Right atrium auricular region (tissue), 2 donors: Measurements from ENCODE around the gene SLC2A11. TPM values are rescaled to one million over a fixed set of nuclear protein-coding genes. Genes with fewer than 3 reads are reported as not detected.
"Not testable (repeated sequence)": the region's sequence is repeated elsewhere in the genome, so short reads cannot be mapped to it uniquely, and the experiment has no call there.

Experiments
- DNase-seq: peaks from one replicate; pipeline ENCODE4 v3.0.0-alpha.2; 2019; ENCODE audit warnings: low spot score
- H3K27ac ChIP-seq, 2 donors: fragments of 200-600 bp; sonication (generic); 1 replicate in 1 of 2; 2 replicates in 1 of 2; pipeline ENCODE4 v1.5.1; 2016 to 2019
- H3K27me3 ChIP-seq, 2 donors: fragments of 200-600 bp; sonication (generic); one replicate each; pipeline versions ENCODE4 v1.5.1 to v1.6.0; 2017 to 2019
- H3K36me3 ChIP-seq: fragments of 200-600 bp; sonication (generic); one replicate; pipeline ENCODE4 v1.5.1; 2016
- H3K4me1 ChIP-seq, 2 donors: fragments of 200-600 bp; sonication (generic); one replicate each; pipeline versions ENCODE4 v1.5.1 to v1.6.0; 2017 to 2019
- H3K4me3 ChIP-seq, 2 donors: fragments of 200-600 bp; sonication (generic); 1 replicate in 1 of 2; 2 replicates in 1 of 2; pipeline ENCODE4 v1.5.1; 2017 to 2019; ENCODE audit warnings: mild to moderate bottlenecking in 1 of 2, moderate library complexity in 1 of 2
- H3K9me3 ChIP-seq, 2 donors: fragments of 200-600 bp; sonication (generic); one replicate each; pipeline ENCODE4 v1.5.1; 2019
- CTCF ChIP-seq, 2 donors: fragments of 200-600 bp; sonication (generic); IDR thresholded peaks; one replicate each; pipeline ENCODE4 v1.5.1; 2019; ENCODE audit warnings: antibody characterized with exemption in 2 of 2
- total RNA-seq, 2 donors: library from RNA; depleted of rRNA; stranded (reverse); fragments of >200 nt; gene quantifications; one replicate each; pipeline ENCODE4 v1.1.0, GENCODE V29; 2016

The SLC2A11 gene
- total RNA-seq, 2 donors from 2014 or later = 10.6 to 15.5 TPM

DNA sequence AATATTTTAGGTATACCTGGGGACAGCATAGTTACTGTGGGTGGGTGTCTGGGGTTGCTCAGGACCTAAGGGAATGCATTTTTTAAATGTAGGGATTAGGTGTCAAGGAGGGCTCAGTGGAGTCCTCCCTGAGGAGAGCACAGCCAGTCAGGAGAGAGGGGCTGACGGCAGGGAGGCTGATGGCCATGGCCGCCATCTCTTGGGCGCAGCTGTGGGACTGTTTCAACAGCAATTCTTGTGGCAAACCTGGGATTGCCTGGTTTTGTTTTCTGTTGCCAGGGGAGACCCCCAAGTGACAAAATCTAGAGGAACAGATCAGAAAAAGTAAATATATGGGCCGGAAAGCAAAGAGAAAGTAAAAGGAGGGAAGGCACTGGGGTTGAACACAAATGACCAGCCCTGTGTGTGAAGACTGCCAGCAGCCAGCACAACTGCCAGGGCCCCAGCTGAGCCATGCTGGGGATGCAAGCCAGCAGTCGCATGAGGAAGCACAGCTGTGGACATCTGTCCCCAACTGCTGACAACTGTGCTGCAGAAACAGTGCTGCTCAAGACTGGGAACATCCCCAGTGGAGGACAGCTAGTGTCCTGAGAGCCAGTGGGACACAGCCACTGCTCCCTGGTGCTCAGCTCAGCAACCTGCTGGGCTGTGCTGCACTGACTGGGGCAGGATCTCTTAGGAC, 47.0 kb downstream of the SLC2A11 start:
- no peak for TF ChIP-seq CTCF (IDR thresholded peaks at IDR 0.05)
- no peak overlapping the region for H3K4me3 ChIP-seq
- H3K9me3 ChIP-seq = no peaks in the 10 kb centered on the region
- H3K4me1 ChIP-seq = peaks cover 0 to 9% of the 10 kb centered on the region in 2 donors
- H3K36me3 ChIP-seq = no peaks in the 10 kb centered on the region
- DNase-seq = no peak
- H3K27me3 ChIP-seq = no peaks in the 10 kb centered on the region
- no peak overlapping the region for H3K27ac ChIP-seq

DNA sequence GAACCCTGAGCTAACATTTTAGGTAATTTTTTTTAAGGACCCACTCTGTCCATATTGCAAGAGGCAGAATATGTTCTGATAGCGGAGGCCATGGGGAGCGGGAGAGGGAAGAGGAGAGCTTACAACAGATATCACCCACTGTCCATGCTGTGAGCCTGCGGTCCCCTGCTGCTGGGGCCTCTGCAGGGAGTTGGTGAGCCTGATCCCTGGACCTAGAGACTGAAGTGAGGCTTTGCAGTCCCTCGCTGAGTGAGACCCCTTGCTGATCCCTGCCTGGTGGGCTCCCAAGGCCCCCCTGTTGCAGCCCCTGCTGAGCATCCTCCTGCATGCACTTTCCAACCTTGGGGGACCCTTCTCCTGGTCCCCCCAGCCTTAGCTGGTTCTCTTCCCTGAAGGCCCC, 49.0 kb downstream of the SLC2A11 start:
- H3K36me3 ChIP-seq = no peaks in the 10 kb centered on the region
- peaks cover 0 to 9% of the 10 kb centered on the region in 2 donors for H3K4me1 ChIP-seq
- no peak for TF ChIP-seq CTCF (IDR thresholded peaks at IDR 0.05)

DNA sequence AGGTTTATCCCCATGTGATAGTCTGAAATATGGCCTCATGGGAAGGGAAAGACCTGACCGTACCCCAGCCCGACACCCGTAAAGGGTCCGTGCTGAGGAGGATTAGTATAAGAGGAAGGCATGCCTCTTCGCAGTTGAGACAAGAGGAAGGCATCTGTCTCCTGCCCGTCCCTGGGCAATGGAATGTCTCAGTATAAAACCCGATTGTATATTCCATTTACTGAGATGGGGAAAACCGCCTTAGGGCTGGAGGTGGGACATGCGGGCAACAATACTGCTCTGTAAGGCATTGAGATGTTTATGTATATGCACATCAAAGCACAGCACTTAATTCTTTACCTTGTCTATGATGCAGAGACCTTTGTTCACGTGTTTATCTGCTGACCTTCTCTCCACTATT, 49.7 kb downstream of the SLC2A11 start:
- not testable (repeated sequence) for DNase-seq, H3K27ac ChIP-seq, H3K36me3 ChIP-seq, H3K27me3 ChIP-seq, H3K4me1 ChIP-seq, H3K4me3 ChIP-seq, H3K9me3 ChIP-seq

More for the DNA sequence above, 49.0 kb downstream of the SLC2A11 start:
- Histone ChIP-seq H3K27me3 (no peaks in the 10 kb centered on the region), H3K9me3 (no peaks in the 10 kb centered on the region), H3K27ac (no peak overlapping the region), H3K4me3 (no peak overlapping the region)
- no peak for DNase-seq

- Histone ChIP-seq H3K27me3 (no peaks in the 10 kb centered on the region), H3K36me3 (no peaks in the 10 kb centered on the region), H3K4me3 (no peak overlapping the region), H3K27ac (no peak overlapping the region), H3K4me1 (peaks cover 0 to 16% of the 10 kb centered on the region in 2 donors), H3K9me3 (no peaks in the 10 kb centered on the region)
- TF ChIP-seq CTCF (IDR thresholded peaks at IDR 0.05) = no peak
- no peak for DNase-seq
Observed at GRCh38 chr22:23908587-23909205, 51.0 kb downstream of the SLC2A11 start.

DNA sequence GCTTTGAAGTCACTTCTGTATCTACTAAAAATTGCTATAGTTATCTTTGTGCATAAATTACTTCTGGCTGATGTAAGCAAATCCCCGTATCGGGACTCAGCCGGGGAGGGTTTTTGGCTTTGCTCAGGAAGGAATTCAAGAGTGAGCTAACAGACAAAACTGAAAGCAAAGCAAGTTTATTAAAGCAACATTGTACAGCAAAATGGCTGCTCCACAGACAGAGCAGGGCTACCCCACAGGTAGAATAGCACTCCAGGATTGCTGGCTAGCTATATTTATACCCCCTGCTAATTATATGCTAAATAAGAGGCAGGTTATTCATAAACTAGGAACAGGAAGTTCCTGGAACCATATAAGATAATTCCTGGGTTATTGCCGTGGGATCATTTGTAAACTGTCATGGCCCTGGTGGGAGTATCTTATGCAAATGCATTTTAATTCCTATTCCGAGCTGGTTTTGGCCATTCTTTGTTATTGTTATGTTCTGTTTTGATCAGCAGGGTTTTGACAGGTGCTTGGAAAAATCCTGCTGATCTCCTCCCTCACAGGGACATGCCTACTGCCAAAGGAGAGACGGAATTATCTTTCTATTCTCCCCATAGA, 51.7 kb downstream of the SLC2A11 start:
- no peak for DNase-seq
- Histone ChIP-seq H3K4me3 (no peak overlapping the region), H3K9me3 (no peaks in the 10 kb centered on the region), H3K27me3 (no peaks in the 10 kb centered on the region), H3K36me3 (no peaks in the 10 kb centered on the region), H3K27ac (no peak overlapping the region), H3K4me1 (peaks cover 0 to 16% of the 10 kb centered on the region in 2 donors)
- TF ChIP-seq CTCF (IDR thresholded peaks at IDR 0.05) = no peak

DNA sequence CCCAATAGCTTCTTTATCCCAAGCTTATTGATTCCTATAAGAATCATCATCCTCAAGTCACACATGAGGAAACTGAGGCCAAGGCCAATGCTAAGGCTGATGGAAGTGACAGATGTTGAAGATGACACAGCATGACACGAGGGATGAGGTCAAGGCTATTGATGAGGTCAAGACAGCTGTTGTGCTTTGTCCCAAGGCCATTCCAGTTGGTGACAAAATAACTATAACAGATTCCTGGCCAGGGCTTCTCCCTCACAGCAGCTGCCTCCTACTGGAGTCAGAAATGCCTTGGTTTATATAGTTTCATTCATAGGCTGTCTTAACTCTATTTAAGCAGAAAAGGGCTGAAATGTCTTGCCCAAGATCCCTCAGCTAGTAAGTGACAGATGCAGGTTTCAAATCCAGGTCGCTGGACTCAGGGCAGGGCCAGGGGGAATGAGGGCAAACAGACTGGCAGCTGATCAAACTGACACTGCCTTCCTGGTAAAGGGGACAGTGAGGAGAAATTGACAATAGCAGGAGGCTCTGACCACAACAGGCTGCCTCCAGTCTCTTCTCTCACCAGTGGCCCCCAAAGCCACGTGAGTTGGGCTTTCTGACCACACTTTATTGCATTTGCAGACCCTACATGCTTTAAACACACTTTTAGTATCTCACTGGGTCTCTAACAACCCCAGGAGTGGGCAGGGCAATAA, 53.0 kb downstream of the SLC2A11 start:
- TF ChIP-seq CTCF (IDR thresholded peaks at IDR 0.05) = no peak
- Histone ChIP-seq H3K27ac (no peak overlapping the region), H3K4me1 (peaks cover 0 to 16% of the 10 kb centered on the region in 2 donors), H3K27me3 (no peaks in the 10 kb centered on the region), H3K36me3 (no peaks in the 10 kb centered on the region), H3K4me3 (no peak overlapping the region), H3K9me3 (no peaks in the 10 kb centered on the region)
- no peak for DNase-seq
